Loucy (cell line): ENCODE results near the gene SV2B.

Experiments
- H2AFZ ChIP-seq: fragments of 200-600 bp; sonication (generic); 2 replicates; pipeline ENCODE4 v1.6.0; 2016; ENCODE audit warnings: antibody characterized with exemption, mild to moderate bottlenecking, low read length, moderate library complexity
- H3F3A ChIP-seq: fragments of 200-600 bp; 2 replicates; pipeline ENCODE4 v1.6.0; 2016; ENCODE audit warnings: antibody characterized with exemption, low read depth, mild to moderate bottlenecking
- H3K27me3 ChIP-seq: fragments of 200-600 bp; sonication (generic); 2 replicates; pipeline ENCODE4 v1.6.1; 2014; ENCODE audit warnings: low read length, mild to moderate bottlenecking; ENCODE audit not compliant: insufficient read depth, poor library complexity, severe bottlenecking
- H3K36me3 ChIP-seq: fragments of 200-600 bp; sonication (generic); 2 replicates; pipeline ENCODE4 v1.6.1; 2016; ENCODE audit warnings: low read length; ENCODE audit not compliant: insufficient read depth
- H3K4me1 ChIP-seq: fragments of 200-600 bp; sonication (generic); 2 replicates; pipeline ENCODE4 v1.5.1; 2014; ENCODE audit warnings: low read length, mild to moderate bottlenecking; ENCODE audit not compliant: insufficient read depth, poor library complexity, severe bottlenecking
- H3K4me2 ChIP-seq: fragments of 200-600 bp; sonication (generic); 2 replicates; pipeline ENCODE4 v1.6.0; 2014; ENCODE audit warnings: antibody characterized with exemption, low read length, low read depth, mild to moderate bottlenecking; ENCODE audit not compliant: poor library complexity, severe bottlenecking
- H3K4me3 ChIP-seq: fragments of 200-600 bp; sonication (generic); 2 replicates; pipeline ENCODE4 v1.5.1; 2014; ENCODE audit warnings: low read length, mild to moderate bottlenecking, mixed read lengths; ENCODE audit not compliant: poor library complexity, severe bottlenecking
- H3K79me2 ChIP-seq: fragments of 200-600 bp; sonication (generic); 2 replicates; pipeline ENCODE4 v1.6.1; 2014; ENCODE audit warnings: low read length; ENCODE audit not compliant: insufficient read depth
- H3K9ac ChIP-seq: fragments of 200-600 bp; sonication (generic); 2 replicates; pipeline ENCODE4 v1.6.0; 2014; ENCODE audit warnings: mild to moderate bottlenecking, low read depth, low read length, moderate library complexity; ENCODE audit not compliant: poor library complexity, severe bottlenecking
- H3K9me2 ChIP-seq: fragments of 200-600 bp; sonication (generic); replicated peaks from 2 replicates; pipeline ENCODE4 v1.6.1; 2016; ENCODE audit warnings: low read depth, low read length, mixed read lengths
- H3K9me3 ChIP-seq: fragments of 200-600 bp; sonication (generic); 2 replicates; pipeline ENCODE4 v1.6.1; 2014; ENCODE audit warnings: mild to moderate bottlenecking, antibody characterized with exemption, low read length, low read depth; ENCODE audit not compliant: insufficient read depth
- H4K20me1 ChIP-seq: fragments of 200-600 bp; sonication (generic); 2 replicates; pipeline ENCODE4 v1.6.0; 2014; ENCODE audit warnings: antibody characterized with exemption, low read length, mild to moderate bottlenecking; ENCODE audit not compliant: insufficient read depth, poor library complexity, severe bottlenecking
- EZH2phosphoT487 ChIP-seq: fragments of 200-600 bp; IDR thresholded peaks from 2 replicates; pipeline ENCODE4 v1.6.1; 2018; ENCODE audit warnings: antibody characterized with exemption, mild to moderate bottlenecking, moderate library complexity, borderline replicate concordance
- TF ChIP-seq, protein P1 (sequence below): fragments of 200-600 bp; sonication (generic); conservative IDR thresholded peaks from 2 replicates; pipeline ENCODE4 v1.5.1; 2014; ENCODE audit warnings: mild to moderate bottlenecking, antibody characterized with exemption, low read length

The SV2B gene

DNA sequence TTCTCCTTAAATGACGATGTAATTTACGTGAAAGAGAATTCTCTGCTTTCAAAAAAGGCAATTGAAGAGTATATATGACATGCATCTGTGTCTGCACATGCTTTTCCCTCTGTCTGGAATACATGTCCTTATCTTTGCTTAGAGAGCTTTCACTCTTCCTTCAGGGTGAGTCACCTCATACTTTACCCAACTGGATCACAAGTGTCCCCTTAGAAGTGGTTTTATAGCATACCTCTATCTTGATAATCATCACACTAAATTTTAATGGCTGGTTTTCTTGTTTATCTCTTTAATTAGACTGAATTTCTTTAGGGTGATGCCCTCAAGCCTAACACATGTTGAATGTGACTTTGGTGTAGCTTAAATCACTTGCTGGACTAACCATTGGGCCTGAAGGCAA, 178.9 kb downstream of the SV2B start:
- Histone ChIP-seq H3K9me3 (no peaks in the 10 kb centered on the region), H3K4me3 (no peak overlapping the region), H3K79me2 (no peaks in the 10 kb centered on the region), H3K4me2 (no peak overlapping the region), H3K27me3 (no peaks in the 10 kb centered on the region), H3F3A (no peaks in the 10 kb centered on the region), H3K9me2 (no peaks in the 10 kb centered on the region), H3K36me3 (no peaks in the 10 kb centered on the region), H3K9ac (no peak overlapping the region), H4K20me1 (no peaks in the 10 kb centered on the region), H3K4me1 (no peaks in the 10 kb centered on the region), H2AFZ (no peak overlapping the region)
- TF ChIP-seq EZH2phosphoT487: no peak
- TF ChIP-seq, protein P1, sequence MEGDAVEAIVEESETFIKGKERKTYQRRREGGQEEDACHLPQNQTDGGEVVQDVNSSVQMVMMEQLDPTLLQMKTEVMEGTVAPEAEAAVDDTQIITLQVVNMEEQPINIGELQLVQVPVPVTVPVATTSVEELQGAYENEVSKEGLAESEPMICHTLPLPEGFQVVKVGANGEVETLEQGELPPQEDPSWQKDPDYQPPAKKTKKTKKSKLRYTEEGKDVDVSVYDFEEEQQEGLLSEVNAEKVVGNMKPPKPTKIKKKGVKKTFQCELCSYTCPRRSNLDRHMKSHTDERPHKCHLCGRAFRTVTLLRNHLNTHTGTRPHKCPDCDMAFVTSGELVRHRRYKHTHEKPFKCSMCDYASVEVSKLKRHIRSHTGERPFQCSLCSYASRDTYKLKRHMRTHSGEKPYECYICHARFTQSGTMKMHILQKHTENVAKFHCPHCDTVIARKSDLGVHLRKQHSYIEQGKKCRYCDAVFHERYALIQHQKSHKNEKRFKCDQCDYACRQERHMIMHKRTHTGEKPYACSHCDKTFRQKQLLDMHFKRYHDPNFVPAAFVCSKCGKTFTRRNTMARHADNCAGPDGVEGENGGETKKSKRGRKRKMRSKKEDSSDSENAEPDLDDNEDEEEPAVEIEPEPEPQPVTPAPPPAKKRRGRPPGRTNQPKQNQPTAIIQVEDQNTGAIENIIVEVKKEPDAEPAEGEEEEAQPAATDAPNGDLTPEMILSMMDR: no peak

DNA sequence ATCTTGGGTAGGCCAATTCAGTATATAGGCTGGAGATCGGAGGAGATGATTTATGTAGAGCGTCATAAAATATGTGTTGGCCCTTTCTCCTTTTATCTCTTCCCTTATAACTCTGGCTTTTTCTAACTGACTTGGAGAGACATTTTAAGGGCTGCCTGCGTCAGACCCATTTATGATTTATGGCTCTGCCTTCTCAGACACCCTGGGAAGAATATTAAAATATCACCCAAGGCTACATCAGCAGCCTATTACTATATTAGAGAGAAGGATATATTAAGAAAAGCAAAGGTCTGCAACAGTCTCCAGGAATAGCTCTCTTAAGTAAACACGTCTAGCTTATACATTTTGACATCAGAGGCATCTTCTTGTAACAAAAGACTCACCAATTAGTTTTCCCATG, 179.4 kb downstream of the SV2B start:
- H3K9me2 ChIP-seq: no peaks in the 10 kb centered on the region
- TF ChIP-seq, protein P1: no peak
- no peak for TF ChIP-seq EZH2phosphoT487

DNA sequence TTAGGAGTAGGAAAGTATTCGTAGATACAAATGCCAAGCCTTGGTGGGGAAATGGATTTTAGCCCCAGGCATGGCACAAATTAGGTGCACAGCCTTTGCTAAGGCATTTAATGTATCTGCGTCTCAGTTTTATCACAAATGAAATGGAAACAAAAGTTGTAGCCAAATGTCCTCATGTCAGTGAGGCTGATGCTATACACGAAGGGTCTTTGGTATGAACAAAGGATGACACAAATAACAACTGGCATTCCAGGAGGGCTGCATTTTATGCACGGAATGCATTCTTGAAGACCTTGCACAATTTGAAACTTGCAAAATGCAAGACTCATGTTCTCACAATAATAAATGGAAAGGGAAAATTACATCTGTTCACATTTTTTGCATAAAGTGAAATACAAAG, 181.9 kb downstream of the SV2B start:
- Histone ChIP-seq H4K20me1 (no peaks in the 10 kb centered on the region), H3F3A (no peaks in the 10 kb centered on the region), H3K36me3 (no peaks in the 10 kb centered on the region), H3K4me1 (no peaks in the 10 kb centered on the region), H3K9me2 (no peaks in the 10 kb centered on the region), H2AFZ (no peak overlapping the region), H3K4me2 (no peak overlapping the region), H3K27me3 (no peaks in the 10 kb centered on the region), H3K4me3 (no peak overlapping the region), H3K79me2 (no peaks in the 10 kb centered on the region), H3K9me3 (no peaks in the 10 kb centered on the region), H3K9ac (no peak overlapping the region)
- no peak for TF ChIP-seq EZH2phosphoT487
- TF ChIP-seq, protein P1: no peak

More for the DNA sequence above, 179.4 kb downstream of the SV2B start:
- H3F3A ChIP-seq: no peaks in the 10 kb centered on the region
- no peak overlapping the region for H3K4me2 ChIP-seq
- no peaks in the 10 kb centered on the region for H3K27me3 ChIP-seq
- no peaks in the 10 kb centered on the region for H4K20me1 ChIP-seq
- H3K9ac ChIP-seq: no peak overlapping the region
- no peaks in the 10 kb centered on the region for H3K36me3 ChIP-seq
- no peak overlapping the region for H2AFZ ChIP-seq
- H3K4me3 ChIP-seq: no peak overlapping the region
- H3K9me3 ChIP-seq: no peaks in the 10 kb centered on the region
- no peaks in the 10 kb centered on the region for H3K79me2 ChIP-seq
- H3K4me1 ChIP-seq: no peaks in the 10 kb centered on the region
